NOMO-1 treated with dmso at 0.1 percent for 144 hours (cell line): ENCODE data around the gene RASGEF1C.
"Not testable (repeated sequence)": the region's sequence is repeated elsewhere in the genome, so short reads cannot be mapped to it uniquely, and the experiment has no call there.

ENCODE experiments used
- DNase-seq: peaks from one replicate; lab custom pipeline; 2025; ENCODE audit not compliant: unreplicated experiment; lab: John Stamatoyannopoulos, UW

The RASGEF1C gene

DNA sequence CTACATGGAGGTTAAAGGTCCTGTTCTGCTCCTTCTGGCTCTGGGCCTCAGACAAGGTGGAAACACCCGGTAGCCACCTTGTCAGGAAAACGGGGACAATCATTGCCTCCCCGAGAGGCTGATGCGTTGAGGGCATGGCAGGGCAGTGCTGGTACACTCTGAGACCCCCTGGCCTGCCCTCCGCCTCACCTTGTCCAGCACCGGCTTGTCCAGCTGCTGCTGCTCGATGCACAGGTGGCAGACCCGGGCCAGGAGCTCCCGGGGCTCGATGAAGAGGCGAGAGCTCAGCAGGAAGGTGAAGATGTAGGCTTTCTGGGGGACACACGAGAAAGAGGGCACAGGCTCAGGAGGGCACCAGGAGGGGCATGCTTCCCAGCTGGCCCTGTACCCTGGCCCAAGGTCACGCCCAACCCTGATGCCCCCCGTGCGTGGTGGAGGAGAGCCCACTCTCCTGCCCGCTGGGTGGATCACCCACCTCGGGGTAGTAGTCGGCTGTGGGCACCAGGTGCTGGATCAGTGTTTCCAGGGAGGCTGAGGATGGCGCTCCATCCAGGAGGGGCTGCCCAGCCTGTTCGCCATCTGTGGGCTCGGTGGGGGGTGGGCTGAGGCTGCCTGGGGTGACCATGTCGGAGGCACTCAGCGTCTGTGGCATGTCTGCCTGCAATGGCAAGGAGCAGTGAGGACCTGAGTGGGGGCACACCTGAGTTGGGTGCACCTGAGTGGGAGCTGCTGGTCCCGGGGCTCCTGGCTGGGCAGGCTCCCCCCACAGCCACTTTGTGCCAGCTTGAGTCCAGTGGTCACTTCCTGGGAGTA lies 71.4 kb downstream of the RASGEF1C start:
- DNase-seq: no peak

DNA sequence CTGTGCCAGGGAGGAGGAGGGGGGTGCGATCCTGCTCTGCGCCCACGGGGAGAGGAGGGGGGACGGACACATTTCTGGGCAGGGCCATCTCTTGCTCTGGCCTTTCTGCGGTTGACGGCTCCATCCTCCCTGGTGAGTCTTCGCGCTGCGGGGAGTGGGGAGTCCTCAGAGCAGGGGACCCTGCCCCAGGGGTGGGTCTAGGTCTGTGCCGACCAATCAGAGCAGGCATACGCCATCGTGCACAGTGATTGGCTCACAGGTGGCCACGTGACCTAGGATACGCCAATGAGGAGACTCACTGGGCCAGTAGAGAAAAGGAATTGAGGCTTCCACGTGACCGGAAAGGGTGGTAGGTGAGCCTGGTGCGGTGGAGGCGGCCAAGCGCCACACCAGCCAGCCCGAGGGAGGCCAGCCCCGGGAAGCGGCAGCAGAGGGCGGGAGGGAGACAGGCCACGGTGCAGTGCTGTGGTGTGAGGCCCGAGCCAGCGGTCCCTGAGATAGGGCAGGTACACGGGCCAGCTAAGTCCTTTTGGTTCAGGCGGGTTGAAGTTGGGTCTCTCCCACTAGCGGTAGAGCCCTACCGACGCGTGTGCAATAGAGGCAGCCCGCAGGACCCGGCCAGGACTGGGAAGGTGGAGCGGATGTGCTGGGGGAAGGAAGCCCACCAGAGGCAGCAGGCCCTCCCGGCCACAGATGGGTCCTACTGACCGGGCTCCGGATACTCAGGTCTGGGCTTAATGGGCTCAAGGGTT lies 72.2 kb downstream of the RASGEF1C start:
- DNase-seq: no peak

DNA sequence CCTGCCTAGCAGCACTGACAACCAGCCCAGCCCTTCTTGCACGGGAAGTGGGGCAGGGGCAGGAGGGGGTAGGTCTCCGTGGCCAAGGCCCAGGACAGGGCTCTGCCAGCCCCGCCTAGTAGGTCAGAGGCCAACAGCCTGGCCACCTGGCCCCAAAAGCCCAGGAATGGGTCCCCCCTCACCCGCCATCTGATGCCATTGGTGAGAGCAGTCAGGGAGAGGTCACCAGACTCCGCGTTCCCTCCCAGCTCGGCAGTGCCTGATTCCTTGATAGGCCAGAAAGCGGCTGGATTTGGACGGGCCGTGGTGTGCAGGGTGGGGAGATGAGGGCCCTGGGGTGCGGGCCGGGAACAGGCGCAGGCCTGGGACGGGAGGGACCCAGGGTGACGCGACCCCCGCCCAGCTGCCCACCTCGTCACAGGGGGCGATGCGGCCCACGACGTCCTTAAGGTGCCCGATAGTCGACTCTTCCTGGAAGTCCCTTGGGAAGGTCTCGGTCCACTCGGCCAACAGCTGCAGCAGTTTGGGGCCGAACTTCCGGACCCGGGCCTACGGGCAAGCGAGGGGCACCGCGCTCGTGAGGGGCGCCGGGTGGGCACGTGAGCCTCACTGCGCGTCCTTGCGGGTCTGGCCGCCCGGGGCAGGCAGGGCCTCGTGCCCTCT lies 72.9 kb downstream of the RASGEF1C start:
- DNase-seq: no peak

DNA sequence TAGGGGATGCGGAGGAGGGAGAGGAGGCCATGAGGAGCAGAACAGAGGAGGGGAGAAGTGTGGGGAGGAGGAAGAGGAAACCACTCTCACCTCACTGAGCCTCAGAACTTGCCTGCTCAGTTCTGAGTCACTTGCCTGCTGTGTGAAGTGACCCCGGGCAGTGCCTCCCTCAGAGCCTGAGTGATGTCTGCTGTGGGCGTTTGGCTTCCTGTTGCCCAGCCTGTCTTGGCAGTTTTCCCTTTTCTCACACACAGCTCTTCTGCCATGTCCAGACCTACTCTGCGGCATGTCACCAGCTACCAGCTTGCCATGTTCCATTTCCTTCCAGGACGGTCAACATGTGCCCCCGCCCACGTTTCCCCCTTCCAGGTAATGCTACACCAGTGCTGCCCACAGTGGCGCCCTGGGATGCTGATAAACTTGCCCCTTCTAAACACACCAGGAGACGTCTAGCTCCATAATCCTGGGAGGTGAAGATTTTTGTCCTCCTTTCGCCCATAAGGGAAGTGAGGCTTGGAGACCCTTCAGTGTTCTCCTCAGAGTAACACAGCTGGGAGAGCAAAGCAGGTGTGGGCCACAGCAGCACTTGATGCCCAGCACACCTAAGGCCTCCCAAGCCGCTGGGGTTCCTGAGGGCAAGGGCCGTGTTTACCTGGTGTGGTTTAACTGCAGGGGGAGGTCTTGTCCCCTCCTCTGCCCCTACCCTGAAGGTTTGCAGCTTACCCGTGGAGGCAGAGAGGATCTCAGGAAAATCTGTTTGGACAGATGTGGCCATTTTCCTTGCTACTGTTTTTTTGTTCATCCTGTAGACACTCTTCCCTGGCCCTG lies 73.7 kb downstream of the RASGEF1C start:
- no peak for DNase-seq

DNA sequence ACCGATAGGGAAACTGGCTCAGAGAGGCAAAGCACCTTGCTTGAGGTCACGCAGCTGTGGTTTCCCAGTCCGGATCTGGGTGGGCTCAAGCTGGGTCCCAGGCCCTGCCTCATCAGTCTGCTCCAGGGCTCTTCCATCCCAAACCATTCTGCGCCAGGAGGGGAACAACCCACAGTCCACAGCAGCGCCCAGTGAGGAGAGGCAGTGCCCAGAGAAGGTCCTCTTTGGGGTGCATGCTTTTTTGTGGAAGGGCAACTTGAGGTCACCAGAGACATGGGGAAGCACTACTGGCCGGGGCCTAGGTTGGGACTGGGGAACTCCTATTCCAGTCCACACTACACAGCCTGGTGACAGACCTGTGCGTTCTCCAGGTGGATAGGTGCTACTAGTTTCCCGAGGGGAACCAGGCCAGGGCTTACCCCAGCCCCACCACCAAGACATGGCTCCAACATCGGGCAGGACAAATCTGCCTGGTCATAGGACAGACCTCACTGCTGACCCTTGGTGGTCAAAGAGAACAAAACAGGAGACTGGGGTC lies 75.0 kb downstream of the RASGEF1C start:
- DNase-seq: no peak

DNA sequence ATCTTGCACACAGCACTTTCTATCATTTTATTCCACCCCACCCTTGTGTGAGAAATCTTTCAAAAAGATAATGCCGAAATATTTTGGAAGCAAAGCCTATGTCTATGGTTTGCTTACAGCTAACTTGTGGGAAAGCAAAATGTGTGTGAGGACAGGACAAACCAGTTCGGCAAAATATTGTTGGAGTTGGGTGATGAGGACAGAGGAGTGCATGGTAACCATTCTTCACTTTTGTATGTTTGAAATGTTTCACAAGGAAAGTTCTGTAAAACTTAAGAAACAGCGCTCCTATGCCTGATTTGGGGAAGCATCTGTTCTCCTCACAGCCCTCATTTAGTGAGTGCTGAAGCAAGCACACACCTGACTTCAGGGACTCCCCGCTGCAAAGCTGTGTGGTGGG lies 75.5 kb downstream of the RASGEF1C start:
- no peak for DNase-seq

DNA sequence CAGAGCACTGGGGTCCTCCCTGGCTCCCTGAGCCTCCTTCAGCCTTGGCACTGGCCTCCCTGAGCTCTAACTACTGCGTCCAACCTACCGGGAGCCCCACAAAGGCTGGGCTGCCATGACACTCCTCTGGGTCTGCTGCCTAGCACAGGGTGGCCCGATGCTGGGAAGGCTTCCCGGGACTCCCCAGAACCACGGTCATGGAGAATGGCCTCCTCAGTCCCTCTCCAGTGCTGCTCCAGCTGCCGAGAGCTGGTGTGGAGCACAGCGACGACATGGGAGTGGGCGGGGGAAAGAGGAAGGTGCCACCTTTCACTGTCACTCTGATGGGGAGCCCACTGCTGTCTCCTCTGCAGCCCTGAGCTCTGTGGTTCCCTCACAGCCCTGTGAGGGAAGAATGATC lies 76.0 kb downstream of the RASGEF1C start:
- no peak for DNase-seq

DNA sequence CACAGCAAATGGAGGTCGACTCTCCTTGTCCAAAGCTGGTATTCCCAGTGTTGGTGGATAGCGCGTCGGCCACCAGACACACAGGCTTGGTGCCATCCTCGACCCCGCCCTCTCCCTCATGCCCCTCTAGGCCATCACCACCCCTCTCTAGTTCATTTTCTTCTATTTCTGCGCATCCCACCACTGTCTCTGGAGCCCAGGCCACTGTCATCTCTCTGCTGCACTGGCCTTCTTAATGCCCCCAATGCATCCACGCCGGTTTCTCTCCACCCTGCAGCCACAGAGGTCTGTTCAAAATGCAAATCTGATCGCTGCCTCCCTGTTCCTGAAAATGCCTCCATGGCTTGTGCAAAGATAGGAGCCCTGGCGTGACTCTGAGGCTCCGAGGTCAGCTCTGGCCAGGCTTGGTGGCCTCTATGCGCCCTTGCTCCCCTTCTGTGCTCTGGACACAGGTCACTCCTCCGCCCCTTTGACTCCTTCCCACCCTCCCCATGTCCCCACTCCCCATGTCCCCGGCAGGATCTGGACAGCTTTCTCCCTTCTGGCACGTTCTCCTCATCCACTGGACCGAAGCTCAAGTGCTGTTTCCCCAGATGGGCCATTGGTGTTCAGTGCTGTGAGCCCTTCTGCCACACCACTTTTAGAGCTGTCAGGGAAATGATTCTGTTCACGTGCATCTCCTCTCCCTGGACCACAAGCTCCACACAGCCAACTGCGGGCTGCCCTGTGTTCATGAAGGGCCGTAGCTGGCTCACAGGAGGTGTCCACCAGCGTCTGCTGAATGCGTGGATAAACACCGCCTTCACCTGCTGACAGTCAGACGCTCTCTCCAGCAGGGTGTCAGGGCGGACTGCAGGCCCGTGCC lies 77.9 kb downstream of the RASGEF1C start:
- no peak for DNase-seq

DNA sequence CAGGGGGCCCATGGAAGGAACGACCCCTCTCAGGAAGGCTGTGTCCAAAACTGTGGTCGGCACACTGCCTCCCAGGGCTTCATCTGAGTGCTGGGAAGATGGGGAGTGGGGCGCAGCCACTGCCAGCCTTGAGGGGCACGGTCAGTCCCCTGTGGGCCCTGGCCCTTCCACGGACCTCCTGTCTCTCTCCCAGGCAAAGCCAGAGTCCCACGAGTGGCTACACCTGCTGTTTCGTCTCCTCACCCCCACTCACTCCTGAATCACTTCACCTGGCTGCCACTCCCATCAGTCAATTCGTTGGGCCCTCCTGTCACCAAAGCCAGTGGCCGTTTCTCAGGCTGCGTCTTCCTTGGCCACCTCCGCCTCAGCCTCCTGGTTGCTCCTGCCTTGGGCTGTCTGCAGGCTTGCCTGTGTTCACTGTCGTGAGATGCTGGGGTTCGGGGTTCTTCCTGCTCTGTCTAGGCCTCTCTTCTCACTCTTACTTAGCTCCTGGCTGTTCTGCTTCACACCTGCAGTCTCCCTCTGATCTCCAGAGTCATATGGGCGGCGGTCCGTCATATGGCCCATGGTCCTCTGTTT lies 78.6 kb downstream of the RASGEF1C start:
- DNase-seq: no peak

DNA sequence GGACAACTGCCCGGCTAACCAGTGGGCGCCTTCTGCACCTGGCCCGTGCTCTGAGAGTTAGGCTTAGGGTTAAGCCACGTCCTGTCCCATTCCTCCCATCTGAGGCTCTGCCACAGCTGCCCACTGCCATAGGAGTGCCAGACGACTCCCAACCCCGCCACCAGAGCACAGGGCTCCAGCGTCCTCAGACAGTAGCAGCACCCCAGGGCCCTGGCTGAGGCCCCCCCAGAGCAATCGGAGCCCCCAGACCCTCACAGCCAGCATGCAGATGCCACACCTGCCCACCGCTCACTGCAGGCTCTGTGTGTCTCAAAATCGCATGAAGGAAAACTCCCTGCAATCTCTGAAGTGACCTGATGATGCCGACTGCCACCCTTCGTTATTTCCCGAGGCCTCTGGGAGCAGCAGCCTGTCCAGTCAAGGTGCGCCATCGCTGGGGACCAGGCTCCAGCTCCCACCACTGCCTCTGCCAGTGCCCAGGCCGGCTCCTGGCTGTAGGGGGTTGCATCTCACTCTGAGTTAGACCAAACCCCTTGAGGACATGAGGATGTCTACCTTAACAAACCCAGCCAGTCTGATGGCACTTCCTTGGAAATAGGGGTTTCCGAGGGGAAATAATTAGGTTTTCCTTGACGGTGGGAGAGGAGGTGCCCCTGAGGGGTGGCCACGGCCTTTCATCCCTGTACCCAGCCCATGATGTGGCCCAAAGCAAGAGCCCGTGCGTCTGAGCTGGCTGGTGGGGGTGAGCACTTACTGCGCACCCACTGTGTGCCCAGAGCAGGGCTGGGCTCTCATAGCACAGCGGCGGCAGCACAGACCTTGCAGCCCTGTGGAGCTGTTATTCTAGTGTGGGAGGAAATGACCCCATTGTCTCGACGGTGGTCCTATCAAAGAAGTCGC lies 79.5 kb downstream of the RASGEF1C start:
- DNase-seq: no peak

DNA sequence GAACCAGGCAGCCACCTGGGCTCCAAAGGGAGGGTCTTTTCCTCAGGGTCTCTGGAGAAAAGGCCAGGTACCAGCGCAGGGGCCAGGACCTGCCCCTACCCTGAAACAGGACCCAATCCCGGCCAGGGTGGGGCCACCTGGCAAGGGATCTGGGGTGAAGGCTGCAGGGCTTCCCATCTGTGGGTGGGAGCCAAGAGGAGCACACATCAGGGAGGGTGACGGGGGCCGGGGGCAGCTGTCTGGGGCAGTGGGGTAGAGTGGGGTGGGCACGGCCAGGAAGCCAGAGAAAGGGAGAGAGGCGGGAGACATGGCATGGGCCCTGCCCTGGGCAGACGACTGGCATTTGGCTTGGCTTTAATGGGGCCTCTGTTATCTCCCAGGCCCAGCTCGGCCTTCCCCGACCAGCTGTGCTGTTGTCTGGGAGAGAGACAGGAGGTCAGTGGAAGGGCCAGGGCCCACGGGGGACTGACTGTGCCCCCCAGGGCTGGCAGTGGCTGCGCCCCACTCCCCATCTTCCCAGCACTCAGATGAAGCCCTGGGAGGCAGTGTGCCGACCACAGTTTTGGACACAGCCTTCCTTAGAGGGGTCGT lies 80.2 kb downstream of the RASGEF1C start:
- no peak for DNase-seq

DNA sequence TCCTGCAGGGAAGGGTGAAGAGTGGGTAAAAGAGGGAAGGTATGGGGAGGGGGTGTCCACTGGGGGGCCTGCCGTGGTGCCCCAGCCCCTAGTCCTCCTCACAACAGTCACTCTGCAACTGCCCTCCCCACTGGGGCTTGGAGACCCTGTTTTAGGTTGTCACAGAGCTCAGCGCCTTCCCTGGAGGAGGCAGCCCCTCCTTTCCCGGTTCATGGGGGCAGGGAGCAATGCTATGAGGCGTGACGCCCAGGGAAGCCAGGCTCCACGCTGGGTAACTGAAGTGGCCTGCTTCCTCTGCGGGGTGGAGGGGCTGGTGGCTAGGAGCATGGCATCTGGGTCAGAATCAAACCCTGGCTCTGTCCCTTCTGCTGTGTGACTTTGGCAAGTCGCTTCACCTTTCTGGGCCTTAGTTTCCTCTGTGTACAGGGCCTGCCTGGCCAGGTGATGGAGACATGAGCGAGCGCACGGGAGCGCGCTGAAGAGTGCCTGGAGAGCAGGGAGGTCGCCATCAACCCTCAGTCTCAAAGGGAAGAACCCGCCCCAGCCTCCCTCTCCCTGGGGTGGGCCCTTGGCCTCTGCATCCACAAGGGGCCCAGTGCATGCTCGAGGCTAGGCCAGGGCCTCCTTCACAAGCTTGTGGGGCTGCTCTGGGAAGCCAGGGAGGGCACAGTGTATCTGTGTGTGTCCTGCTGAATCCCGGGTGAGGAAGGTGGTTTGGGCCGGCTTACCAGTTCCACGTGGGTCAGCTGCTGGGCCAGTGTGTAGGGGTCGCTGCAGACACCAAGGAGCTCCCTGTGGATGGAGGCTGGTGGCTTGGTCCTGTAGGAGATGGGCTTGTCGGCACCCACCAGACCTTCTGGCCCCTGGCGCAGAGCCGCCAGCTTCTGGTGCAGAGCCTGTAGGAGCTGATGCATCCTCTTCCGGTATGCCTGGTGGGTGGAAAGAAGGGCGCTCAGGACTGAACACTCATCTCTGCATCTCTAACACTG lies 81.0 kb downstream of the RASGEF1C start:
- DNase-seq: no peak

DNA sequence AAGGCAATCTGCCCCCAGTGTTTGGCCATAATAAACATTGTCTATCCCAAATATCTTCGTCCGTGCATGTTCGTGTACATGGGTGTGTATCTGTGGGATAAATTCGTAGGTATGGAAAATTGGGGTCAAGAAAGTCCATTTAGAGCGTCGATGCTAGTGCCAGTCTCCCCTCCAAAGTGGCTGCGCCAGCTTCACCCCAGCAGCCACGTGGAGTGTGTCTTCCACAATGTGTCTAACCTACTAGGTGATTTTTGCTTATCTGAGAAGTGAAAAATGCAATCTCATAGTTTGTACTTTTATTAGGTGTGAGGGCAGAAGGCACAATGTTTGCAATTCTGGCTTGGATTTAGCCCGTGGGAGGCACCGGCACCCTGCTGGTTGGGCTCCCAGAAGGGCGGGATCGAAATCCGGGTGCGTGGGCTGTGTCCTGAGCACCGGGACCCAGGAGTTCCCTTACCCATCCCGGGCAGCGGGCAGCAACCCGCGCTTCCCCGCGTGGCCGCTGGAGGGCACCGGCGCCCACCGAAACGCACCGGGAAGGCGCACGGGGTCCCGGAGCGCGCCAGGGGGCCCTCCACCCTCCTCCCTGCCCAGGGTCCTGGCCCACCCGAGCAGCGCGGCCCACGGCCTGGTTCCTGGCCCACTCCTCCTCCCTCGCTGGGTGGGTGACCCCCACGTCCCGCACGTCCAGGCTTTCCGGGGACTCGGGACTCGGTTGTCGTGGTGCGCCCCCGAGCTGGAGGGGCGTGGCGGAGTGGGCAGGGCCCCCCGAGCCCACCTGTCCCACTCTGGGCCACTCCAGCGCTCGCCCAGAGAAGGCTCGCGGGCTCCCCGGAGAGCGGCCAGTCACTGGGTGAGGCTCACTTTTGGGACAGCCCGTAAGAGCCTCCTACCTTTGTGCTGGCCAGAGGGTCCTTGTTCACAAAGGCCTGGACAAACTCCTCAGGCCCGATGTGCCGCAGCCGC lies 82.0 kb downstream of the RASGEF1C start:
- no peak for DNase-seq

DNA sequence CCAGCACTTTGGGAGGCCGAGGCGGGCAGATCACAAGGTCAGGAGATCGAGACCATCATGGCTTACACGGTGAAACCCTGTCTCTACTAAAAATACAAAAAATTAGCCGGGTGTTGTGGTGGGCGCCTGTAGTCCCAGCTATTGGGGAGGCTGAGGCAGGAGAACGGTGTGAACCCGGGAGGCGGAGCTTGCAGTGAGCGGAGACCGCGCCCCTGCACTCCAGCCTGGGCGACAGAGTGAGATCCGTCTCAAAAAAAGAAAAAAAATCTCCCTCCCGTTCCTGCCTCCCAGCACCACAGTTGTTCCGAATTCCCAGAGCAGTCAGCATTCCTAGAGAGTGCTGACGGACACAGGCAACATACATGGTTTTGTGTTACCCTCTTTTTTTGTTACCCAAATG lies 82.9 kb downstream of the RASGEF1C start:
- DNase-seq: not testable (repeated sequence)

DNA sequence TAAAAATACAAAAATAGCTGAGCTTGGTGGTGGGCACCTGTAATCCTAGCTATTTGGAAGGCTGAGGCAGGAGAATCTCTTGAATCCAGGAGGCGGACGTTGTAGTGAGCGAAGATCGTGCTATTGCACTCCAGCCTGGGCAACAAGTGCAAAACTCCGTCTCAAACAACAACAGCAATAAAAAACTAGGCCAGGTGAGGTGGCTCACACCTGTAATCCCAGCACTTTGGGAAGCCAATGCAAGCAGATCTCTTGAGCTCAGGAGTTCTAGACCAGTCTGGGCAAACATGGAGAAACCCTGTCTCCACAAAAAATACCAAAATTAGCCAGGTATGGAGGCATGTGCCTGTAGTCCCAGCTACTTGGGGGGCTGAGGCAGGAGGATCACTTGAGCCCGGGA lies 84.3 kb downstream of the RASGEF1C start:
- DNase-seq: not testable (repeated sequence)

DNA sequence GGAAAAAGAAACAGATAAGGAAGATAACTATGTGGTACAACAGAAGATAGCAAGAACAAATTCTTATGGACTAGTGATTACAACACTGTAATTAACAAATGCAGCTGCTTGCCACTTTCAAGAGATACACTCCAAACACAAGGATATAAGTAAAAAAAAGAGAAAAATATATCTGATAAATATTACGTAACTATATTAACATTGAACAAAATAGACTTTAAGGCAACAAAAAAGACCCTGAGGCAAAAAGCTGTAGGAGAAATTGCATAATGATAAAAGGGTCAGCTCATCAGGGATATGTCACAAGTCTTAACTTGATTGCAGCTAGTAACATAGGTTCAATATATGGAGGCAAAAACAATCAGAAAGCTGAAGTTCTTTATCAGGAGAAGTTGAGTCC lies 86.1 kb downstream of the RASGEF1C start:
- DNase-seq: no peak
